GM10248 (cell line): ENCODE measurements around the gene TRNAU1AP.
"Not testable (repeated sequence)": the region's sequence is repeated elsewhere in the genome, so short reads cannot be mapped to it uniquely, and the experiment has no call there.

Experiments
- CTCF ChIA-PET: fragments of 300-600 bp; sonication (Branson Sonifier 250); formaldehyde crosslinking; extraction: SDS; loops from one replicate; lab custom pipeline; 2021; ENCODE audit warnings: antibody characterized with exemption; lab: Yijun Ruan, JAX
- POLR2A ChIA-PET: fragments of 350-650 bp; sonication (Branson Sonifier 250); formaldehyde crosslinking; extraction: SDS; loops from one replicate; lab custom pipeline; 2020; ENCODE audit warnings: antibody characterized with exemption; lab: Yijun Ruan, JAX
- DNase-seq: peaks from one replicate; pipeline ENCODE4 v3.0.0; 2012; ENCODE audit errors: extremely low spot score
- CTCF ChIP-seq: IDR thresholded peaks from 2 replicates; pipeline ENCODE4 v1.5.1; 2012; ENCODE audit warnings: mild to moderate bottlenecking, low read depth; ENCODE audit errors: extremely low read depth, missing control alignments, control extremely low read depth

TRNAU1AP gene

GRCh38 chr1:28534671-28535070 is 18.2 kb upstream of the TRNAU1AP start:
- POLR2A ChIA-PET, result interaction anchor here (0.9 kb wide), 1 partner anchor 47 kb away, joined by 4 read pairs; no protein-coding TSS in a partner anchor
- TF ChIP-seq CTCF, result no peak
- no peak for DNase-seq
- CTCF ChIA-PET, result interaction anchor here (1.7 kb wide), 1 partner anchor 9 kb away, joined by 3 read pairs; no protein-coding TSS in a partner anchor

- no peak for DNase-seq
- ChIA-PET POLR2A (no interaction called here), CTCF (interaction anchor here (1.7 kb wide), 1 partner anchor 9 kb away, joined by 3 read pairs; no protein-coding TSS in a partner anchor)
- TF ChIP-seq CTCF, result no peak
These were observed 17.7 kb upstream of the TRNAU1AP start for GRCh38 chr1:28535180-28535579.

GRCh38 chr1:28537457-28538199 is 15.3 kb upstream of the TRNAU1AP start:
- no peak for TF ChIP-seq CTCF
- ChIA-PET POLR2A (no interaction called here), CTCF (interaction anchor here (0.7 to 1.1 kb wide), 3 partner anchors 78 to 289 kb away, joined by 3 read pairs; no protein-coding TSS in a partner anchor)
- no peak for DNase-seq

GRCh38 chr1:28538286-28538685 is 14.6 kb upstream of the TRNAU1AP start:
- CTCF ChIA-PET, result interaction anchor here (0.7 to 1.1 kb wide), 3 partner anchors 77 to 289 kb away, joined by 3 read pairs; no protein-coding TSS in a partner anchor
- no peak for DNase-seq
- POLR2A ChIA-PET, result no interaction called here
- TF ChIP-seq CTCF, result no peak

- POLR2A ChIA-PET, result no interaction called here
- CTCF ChIA-PET, result no interaction called here
- no peak for TF ChIP-seq CTCF
- no peak for DNase-seq
These were observed 12.2 kb upstream of the TRNAU1AP start for GRCh38 chr1:28540651-28541050.

GRCh38 chr1:28541414-28542015 is 11.4 kb upstream of the TRNAU1AP start:
- CTCF ChIA-PET, result interaction anchor here (1.2 kb wide), 1 partner anchor 12 kb away, joined by 5 read pairs; the partner anchor contains the start of gene TRNAU1AP
- POLR2A ChIA-PET, DNase-seq: not testable (repeated sequence)

GRCh38 chr1:28545246-28545628 is 7.6 kb upstream of the TRNAU1AP start:
- POLR2A ChIA-PET, result no interaction called here
- CTCF ChIA-PET, result interaction anchor here (1.4 kb wide), 1 partner anchor 27 kb away, joined by 4 read pairs; no protein-coding TSS in a partner anchor
- no peak for DNase-seq
- TF ChIP-seq CTCF, result no peak
